ENCODE data around the gene MYO1G.

The MYO1G gene

DNA sequence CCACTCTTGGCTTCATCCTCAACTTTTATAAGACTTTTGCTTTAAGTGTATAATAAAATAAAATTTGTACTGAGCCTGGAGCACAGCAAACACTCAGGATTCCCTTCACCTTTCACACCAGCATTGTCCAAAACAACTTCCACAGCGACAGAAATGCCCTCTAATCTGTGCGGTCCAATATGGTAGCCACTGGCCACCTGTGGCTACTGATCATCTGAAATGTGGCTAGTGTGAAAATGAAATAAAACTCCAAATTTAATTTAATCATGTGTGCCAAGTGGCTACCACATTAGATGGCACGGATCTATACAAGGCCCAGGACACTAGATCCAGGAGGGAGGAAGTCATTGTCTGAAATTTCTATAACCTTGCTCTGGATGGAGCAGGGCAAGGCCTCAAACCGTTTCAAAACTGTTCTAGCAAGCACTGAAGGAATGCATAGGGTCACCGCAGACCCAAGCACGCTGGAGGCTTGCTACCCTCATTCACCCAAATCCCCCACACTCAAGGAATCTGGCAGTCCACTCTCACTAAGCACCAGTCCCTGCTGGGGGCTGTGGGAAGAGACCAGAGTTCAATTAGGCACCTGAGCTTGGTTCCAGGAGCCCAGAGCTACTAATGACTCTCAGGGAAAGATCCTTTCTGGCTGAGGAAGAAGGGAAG lies 6.3 kb upstream of the MYO1G start:
- TF ChIP-seq, protein P1, sequence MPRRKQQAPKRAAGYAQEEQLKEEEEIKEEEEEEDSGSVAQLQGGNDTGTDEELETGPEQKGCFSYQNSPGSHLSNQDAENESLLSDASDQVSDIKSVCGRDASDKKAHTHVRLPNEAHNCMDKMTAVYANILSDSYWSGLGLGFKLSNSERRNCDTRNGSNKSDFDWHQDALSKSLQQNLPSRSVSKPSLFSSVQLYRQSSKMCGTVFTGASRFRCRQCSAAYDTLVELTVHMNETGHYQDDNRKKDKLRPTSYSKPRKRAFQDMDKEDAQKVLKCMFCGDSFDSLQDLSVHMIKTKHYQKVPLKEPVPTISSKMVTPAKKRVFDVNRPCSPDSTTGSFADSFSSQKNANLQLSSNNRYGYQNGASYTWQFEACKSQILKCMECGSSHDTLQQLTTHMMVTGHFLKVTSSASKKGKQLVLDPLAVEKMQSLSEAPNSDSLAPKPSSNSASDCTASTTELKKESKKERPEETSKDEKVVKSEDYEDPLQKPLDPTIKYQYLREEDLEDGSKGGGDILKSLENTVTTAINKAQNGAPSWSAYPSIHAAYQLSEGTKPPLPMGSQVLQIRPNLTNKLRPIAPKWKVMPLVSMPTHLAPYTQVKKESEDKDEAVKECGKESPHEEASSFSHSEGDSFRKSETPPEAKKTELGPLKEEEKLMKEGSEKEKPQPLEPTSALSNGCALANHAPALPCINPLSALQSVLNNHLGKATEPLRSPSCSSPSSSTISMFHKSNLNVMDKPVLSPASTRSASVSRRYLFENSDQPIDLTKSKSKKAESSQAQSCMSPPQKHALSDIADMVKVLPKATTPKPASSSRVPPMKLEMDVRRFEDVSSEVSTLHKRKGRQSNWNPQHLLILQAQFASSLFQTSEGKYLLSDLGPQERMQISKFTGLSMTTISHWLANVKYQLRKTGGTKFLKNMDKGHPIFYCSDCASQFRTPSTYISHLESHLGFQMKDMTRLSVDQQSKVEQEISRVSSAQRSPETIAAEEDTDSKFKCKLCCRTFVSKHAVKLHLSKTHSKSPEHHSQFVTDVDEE (CRISPR knock-in tag; IDR thresholded peaks at IDR 0.05) = no peak
- TF ChIP-seq TOX (CRISPR knock-in tag; IDR thresholded peaks at IDR 0.05; ENCODE audit: borderline replicate concordance) (no peak), ZFP30 (CRISPR knock-in tag; IDR thresholded peaks at IDR 0.05) (no peak), ZNF565 (CRISPR knock-in tag; conservative IDR thresholded peaks at IDR 0.05; ENCODE audit: low read depth) (no peak), ISL1 (CRISPR knock-in tag; IDR thresholded peaks at IDR 0.05) (no peak), ZC3H10 (CRISPR knock-in tag; IDR thresholded peaks at IDR 0.05) (no peak), ZFP3 (CRISPR knock-in tag; IDR thresholded peaks at IDR 0.05) (no peak), TCF4 (CRISPR knock-in tag; IDR thresholded peaks at IDR 0.05; ENCODE audit: borderline replicate concordance) (no peak), ZNF8 (CRISPR knock-in tag; IDR thresholded peaks at IDR 0.05) (no peak), ESRRG (CRISPR knock-in tag; IDR thresholded peaks at IDR 0.05) (no peak), SNAI2 (CRISPR knock-in tag; IDR thresholded peaks at IDR 0.05) (no peak), OSR1 (CRISPR knock-in tag; IDR thresholded peaks at IDR 0.05) (no peak)
- TF ChIP-seq, protein P2, sequence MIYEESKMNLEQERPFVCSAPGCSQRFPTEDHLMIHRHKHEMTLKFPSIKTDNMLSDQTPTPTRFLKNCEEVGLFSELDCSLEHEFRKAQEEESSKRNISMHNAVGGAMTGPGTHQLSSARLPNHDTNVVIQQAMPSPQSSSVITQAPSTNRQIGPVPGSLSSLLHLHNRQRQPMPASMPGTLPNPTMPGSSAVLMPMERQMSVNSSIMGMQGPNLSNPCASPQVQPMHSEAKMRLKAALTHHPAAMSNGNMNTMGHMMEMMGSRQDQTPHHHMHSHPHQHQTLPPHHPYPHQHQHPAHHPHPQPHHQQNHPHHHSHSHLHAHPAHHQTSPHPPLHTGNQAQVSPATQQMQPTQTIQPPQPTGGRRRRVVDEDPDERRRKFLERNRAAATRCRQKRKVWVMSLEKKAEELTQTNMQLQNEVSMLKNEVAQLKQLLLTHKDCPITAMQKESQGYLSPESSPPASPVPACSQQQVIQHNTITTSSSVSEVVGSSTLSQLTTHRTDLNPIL (CRISPR knock-in tag; IDR thresholded peaks at IDR 0.05; ENCODE audit: low read depth) = no peak
- TF ChIP-seq, protein P3, sequence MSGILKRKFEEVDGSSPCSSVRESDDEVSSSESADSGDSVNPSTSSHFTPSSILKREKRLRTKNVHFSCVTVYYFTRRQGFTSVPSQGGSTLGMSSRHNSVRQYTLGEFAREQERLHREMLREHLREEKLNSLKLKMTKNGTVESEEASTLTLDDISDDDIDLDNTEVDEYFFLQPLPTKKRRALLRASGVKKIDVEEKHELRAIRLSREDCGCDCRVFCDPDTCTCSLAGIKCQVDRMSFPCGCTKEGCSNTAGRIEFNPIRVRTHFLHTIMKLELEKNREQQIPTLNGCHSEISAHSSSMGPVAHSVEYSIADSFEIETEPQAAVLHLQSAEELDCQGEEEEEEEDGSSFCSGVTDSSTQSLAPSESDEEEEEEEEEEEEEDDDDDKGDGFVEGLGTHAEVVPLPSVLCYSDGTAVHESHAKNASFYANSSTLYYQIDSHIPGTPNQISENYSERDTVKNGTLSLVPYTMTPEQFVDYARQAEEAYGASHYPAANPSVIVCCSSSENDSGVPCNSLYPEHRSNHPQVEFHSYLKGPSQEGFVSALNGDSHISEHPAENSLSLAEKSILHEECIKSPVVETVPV (CRISPR knock-in tag; IDR thresholded peaks at IDR 0.05) = no peak
- TF ChIP-seq, protein P4, sequence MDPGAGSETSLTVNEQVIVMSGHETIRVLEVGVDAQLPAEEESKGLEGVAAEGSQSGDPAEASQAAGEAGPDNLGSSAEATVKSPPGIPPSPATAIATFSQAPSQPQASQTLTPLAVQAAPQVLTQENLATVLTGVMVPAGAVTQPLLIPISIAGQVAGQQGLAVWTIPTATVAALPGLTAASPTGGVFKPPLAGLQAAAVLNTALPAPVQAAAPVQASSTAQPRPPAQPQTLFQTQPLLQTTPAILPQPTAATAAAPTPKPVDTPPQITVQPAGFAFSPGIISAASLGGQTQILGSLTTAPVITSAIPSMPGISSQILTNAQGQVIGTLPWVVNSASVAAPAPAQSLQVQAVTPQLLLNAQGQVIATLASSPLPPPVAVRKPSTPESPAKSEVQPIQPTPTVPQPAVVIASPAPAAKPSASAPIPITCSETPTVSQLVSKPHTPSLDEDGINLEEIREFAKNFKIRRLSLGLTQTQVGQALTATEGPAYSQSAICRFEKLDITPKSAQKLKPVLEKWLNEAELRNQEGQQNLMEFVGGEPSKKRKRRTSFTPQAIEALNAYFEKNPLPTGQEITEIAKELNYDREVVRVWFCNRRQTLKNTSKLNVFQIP (CRISPR knock-in tag; IDR thresholded peaks at IDR 0.05; ENCODE audit: borderline replicate concordance, low read depth) = no peak
- no peak for ATAC-seq

DNA sequence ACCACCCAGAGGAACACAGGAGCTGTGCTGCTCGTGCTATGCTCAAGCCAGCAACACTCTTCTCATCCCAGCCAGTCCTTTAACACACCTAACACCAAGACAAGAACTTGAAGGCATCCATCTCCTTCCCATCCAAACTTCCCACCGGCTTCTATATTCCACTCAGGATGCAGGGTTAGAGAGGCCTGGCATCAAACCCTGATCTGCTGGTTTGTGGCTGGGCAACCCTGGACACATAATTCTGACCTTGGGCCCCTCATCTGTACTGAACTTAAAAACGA lies 5.6 kb upstream of the MYO1G start:
- TF ChIP-seq OSR1 (CRISPR knock-in tag; IDR thresholded peaks at IDR 0.05) (no peak), RARB (CRISPR knock-in tag; IDR thresholded peaks at IDR 0.05) (no peak), ZNF565 (CRISPR knock-in tag; conservative IDR thresholded peaks at IDR 0.05; ENCODE audit: low read depth) (no peak), BACH2 (CRISPR knock-in tag; IDR thresholded peaks at IDR 0.05; ENCODE audit: borderline replicate concordance) (no peak), ZNF8 (CRISPR knock-in tag; IDR thresholded peaks at IDR 0.05) (no peak)
- TF ChIP-seq, protein P5, sequence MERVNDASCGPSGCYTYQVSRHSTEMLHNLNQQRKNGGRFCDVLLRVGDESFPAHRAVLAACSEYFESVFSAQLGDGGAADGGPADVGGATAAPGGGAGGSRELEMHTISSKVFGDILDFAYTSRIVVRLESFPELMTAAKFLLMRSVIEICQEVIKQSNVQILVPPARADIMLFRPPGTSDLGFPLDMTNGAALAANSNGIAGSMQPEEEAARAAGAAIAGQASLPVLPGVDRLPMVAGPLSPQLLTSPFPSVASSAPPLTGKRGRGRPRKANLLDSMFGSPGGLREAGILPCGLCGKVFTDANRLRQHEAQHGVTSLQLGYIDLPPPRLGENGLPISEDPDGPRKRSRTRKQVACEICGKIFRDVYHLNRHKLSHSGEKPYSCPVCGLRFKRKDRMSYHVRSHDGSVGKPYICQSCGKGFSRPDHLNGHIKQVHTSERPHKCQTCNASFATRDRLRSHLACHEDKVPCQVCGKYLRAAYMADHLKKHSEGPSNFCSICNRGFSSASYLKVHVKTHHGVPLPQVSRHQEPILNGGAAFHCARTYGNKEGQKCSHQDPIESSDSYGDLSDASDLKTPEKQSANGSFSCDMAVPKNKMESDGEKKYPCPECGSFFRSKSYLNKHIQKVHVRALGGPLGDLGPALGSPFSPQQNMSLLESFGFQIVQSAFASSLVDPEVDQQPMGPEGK (CRISPR knock-in tag; IDR thresholded peaks at IDR 0.05; ENCODE audit: borderline replicate concordance) = no peak
- TF ChIP-seq, protein P1 (CRISPR knock-in tag; IDR thresholded peaks at IDR 0.05) = no peak
- no peak for ATAC-seq

All from SK-N-SH treated with all-trans-retinoic acid at 6 μM for 48 hours (cell line).